HG02759 (cell line): Measurements from ENCODE around the gene GADD45GIP1.
A peak's percentile ranks its signal among the peaks of the same experiment; 100 is the strongest.
"Not testable (repeated sequence)": the region's sequence is repeated elsewhere in the genome, so short reads cannot be mapped to it uniquely, and the experiment has no call there.

Experiments
- ATAC-seq: cut with Tn5 transposase; IDR thresholded peaks from one replicate; pipeline ENCODE4 v1.9.1; 2021; ENCODE audit warnings: mild to moderate bottlenecking, moderate library complexity; ENCODE audit not compliant: unreplicated experiment

The GADD45GIP1 gene

DNA sequence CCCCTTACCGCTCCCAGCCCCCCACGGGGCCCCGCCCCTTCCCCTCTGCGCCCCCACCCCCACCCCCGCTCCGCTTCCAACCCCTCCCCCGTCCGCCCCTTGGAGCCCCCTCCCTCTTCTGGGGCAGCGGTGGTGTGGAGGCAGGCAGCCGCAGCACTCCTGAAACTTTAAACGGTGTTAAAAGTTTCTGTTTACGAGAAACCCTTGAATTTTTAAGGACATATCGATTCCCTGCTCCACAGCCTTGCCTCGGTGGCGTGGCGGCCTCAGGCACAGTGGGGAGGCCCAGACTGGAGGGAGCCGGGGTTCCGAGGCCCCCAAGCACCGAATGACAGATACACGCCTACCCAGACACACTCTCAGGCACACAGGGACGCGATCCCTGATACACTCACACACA lies 33.4 kb upstream of the GADD45GIP1 start:
- no peak for ATAC-seq

- no peak for ATAC-seq
These were observed 30.8 kb upstream of the GADD45GIP1 start for GRCh38 chr19:12987781-12988180.

- ATAC-seq, result no peak
These were observed 30.2 kb upstream of the GADD45GIP1 start for GRCh38 chr19:12987190-12987589.

- ATAC-seq, result no peak
These were observed 29.7 kb upstream of the GADD45GIP1 start for GRCh38 chr19:12986726-12987125.

- ATAC-seq, result no peak
These were observed 28.2 kb upstream of the GADD45GIP1 start for GRCh38 chr19:12985049-12985776.

DNA sequence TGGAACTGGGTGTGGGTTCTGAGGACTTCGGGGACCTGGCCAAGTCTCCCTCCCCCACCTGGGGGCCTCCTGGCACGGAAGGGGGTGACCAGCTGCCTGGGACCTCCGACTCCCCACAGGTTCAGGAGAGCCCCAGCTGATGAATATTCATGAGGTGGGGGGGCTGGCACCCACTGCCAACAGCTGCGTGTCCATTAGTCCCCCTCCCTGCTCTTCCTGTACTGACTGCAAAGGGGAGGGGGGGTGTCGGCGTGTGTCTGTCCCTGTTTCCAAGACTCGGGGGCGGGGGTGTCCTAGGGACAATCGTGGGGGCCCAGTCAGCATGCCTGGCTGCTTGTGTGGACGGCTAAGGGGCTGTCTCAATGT lies 27.6 kb upstream of the GADD45GIP1 start:
- no peak for ATAC-seq

GRCh38 chr19:12984143-12984627 lies 27.2 kb upstream of the GADD45GIP1 start:
- ATAC-seq, result no peak

- peak; percentile 55 for ATAC-seq
These were observed 26.6 kb upstream of the GADD45GIP1 start for GRCh38 chr19:12983542-12984142.

DNA sequence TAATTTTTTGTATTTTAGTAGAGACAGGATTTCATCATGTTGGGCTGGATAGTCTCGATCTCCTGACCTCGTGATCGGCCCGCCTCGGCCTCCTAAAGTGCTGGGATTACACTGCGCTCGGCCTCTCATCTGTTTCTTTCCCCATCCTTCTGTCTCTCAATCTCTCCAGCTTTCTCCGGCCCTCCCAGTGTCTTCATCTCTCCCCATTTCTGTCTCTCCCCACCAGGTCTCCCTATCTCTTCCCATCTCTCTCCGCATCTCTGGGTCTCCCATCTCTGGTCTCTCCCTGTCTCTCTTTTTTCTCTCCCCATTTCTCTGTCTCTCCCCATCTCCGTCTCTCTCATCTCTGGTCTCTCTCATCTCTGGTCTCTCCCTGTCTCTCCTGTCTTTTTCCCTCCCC lies 26.1 kb upstream of the GADD45GIP1 start:
- no peak for ATAC-seq

DNA sequence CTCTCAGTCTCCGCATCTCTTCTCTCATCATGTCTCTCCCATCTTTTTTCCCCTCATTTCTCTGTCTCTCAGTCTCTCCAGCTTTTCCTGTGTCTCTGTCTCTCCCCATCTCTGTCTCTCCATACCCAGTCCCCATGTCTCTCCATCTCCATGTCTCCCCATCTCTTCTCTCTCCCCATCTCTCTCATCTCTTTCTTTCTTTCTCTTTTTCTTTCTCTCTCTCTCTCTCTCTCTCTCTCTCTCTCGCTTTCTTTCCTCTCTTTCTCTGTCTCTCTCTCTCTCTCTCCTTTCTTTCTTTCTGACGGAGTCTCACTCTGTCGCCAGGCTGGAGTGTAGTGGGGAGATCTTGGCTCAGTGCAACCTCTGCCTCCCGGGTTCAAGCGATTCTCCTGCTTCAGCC lies 25.6 kb upstream of the GADD45GIP1 start:
- ATAC-seq, result no peak

GRCh38 chr19:12979974-12980373 lies 23.0 kb upstream of the GADD45GIP1 start:
- no peak for ATAC-seq

GRCh38 chr19:12976109-12976508 lies 19.1 kb upstream of the GADD45GIP1 start:
- not testable (repeated sequence) for ATAC-seq

DNA sequence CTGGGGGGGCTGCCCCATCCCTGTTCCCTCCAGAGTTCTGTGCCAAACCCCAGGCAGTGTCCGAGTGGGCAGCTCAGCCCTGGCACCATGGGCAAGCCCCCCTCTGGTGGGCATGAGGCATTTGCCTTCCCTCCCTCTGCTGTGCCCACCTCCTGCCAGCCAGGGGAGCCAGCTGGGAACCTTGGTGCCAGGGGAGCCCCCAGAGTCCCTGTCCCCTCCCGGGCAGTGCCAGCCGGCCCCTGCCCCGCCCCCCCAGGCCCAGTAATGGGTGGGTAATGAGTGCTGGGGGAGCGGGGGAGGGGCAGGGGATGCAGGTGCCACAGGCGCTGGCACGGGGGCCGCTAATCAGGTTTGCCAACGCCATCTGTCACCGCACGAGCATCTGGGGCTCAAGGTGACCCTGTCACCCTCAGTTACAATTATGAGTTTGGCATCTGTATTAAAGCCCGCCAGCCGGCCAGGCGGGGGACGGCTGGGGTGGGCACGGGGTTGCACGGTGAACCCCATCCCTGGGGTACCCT lies 18.3 kb upstream of the GADD45GIP1 start:
- ATAC-seq, result no peak

DNA sequence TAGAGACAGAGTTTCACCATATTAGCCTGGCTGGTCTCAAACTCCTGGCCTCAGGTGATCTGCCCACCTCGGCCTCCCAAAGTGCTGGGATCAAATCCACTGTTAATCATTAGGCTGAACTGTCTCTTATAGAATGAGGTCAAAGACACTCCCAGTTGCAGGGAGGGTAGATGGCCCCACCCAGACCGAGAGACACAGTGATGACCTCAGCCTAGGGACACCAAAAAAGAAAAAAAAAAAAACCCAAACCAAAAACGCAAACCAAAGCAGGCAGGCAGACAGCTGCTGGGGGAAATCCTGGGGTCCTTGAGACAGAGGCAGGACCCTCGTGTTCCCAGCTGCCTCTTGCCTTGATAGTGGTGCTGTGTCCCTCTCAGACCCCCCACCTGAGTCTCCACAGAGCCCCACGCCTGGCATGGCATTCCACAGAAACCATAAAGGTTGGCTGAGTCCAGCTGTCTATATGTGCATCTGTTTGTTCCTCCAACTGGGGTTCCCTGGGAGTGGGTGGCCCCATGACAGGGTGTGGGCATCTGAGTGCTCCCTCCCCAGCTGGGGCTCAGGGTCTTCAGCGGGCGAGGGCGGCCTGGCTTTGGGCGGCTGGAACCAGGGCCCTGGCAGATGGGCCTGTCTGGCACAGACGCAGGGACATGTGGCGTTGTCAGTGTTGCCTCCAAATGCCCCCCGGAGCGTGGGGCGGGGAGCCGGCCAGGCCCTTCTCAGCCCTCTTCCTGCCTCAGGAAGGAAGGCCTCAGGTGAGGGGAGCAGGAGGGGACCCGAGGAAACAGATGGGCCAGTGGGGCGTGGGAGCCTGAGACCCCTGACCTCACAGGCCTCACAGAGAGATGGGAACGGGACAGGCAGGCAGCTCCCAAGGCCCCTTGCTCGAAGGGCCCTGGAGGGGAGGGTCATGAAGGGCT lies 17.5 kb upstream of the GADD45GIP1 start:
- ATAC-seq, result no peak

DNA sequence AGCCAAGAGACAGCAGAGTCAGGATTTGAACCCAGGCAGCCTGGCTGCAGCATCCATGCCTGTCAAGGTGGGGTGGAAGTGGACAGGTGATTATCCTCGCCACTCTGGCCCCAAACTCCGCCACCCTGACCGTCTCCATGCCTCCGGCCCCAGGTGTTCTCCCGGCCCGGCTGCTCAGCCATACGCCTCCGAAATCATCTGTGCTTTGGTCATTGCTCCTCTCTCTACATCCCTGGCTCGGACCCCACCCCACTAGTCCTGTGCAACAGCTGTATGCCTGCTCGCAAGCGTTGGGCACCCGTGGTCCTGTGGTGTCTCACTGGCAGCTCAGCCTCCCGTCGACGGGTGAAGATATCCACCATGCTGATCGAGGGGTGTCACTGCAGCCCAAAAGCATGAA lies 16.2 kb upstream of the GADD45GIP1 start:
- ATAC-seq, result no peak

- no peak for ATAC-seq
These were observed 13.2 kb upstream of the GADD45GIP1 start for GRCh38 chr19:12970070-12970820.

DNA sequence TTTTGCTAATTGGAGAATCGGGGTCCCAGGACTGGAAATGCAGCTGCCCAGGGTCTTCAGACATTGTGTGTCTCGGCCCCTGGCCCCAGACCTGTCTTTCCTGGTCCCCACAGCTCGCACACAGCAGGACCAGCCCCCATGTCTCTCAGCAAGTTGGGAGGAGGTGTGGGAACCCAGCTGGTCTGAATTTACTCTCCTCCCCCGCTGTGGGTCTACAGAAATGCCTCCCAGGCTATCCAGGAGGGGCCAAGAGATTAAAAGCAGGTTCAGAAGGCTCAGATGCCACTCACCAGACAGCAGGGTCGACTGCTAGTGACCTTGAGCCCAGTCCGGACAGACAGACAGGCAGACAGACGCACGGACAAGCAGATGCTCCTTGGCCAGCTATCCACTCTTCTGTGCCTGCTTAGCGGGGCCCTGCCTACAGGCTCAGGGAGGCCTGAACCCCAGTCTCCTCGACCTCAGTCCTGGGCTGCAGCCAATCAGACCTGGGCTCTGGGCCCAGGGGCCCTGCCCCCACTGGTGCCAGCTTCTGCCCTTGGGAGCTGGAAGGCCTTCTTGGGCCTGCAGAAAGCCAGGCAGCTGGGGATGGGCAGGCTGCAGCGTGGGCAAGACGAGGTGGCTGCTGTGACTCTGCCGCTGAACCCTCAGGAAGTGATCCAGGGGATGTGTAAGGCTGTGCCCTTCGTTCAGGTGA lies 12.4 kb upstream of the GADD45GIP1 start, which contains the start of gene DAND5:
Gene DAND5, plus strand, starts transcription at position 285 of the 697 bp plus-strand sequence. Its CDS starts 85 bp downstream, at position 370.
- no peak for ATAC-seq

GRCh38 chr19:12967907-12968306 lies 10.9 kb upstream of the GADD45GIP1 start:
- no peak for ATAC-seq

DNA sequence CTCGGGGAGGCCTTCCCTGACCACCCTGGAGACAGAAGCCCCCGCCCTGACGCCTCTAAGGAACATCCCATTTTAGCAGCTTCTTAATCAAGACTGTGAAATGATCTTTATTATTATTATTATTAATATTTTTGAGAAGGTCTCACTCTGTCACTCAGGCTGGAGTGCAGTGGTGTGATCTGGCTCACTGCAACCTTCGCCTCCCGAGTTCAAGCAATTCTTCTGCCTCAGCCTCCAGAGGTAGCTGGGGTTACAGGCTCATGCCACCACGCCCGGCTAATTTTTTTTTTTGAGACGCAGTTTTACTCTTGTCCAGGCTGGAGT lies 8.8 kb upstream of the GADD45GIP1 start:
- ATAC-seq, result no peak
